ENCODE results near the gene TOPBP1. TPM values are rescaled to one million over a fixed set of nuclear protein-coding genes. Genes with fewer than 3 reads are reported as not detected.
"Not testable (repeated sequence)": the region's sequence is repeated elsewhere in the genome, so short reads cannot be mapped to it uniquely, and the experiment has no call there.

The TOPBP1 gene
- total and polyA plus RNA-seq, 2 donors (not counting 3 experiments of a cell fraction or from before 2014, with no cell fraction given) = 23.3 to 42.2 TPM

DNA sequence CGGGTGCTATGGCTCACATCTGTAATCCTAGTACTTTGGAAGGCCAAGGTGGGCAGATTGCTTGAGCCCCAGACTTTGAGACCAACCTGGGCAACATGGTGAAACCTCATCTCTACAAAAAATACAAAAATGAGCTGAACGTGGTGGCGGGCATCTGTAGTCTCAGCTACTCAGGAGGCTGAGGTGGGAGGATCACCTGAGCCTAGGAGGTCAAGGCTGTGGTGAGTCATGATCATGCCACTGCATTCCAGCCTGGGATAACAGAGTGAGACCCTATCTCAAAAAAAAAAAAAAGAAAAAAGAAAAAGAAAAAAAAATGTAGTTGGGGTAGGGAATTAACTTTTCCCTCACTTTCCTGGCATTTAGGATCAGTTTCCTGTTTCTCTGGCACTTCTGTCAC, 3.4 kb upstream of the TOPBP1 start:
- H4K20me1 ChIP-seq (replicated peaks; ENCODE audit: control insufficient read depth, extremely low read depth, insufficient read depth, low read length); H3K9me3 ChIP-seq (replicated peaks; ENCODE audit: control insufficient read depth, insufficient read depth, low read length); H3K27ac ChIP-seq (ENCODE audit: insufficient read depth, low read depth, low read length); H2AFZ ChIP-seq (ENCODE audit: low read depth, low read length); BruUV-seq (replicated peaks); H3K9ac ChIP-seq (replicated peaks; ENCODE audit: extremely low read depth, insufficient read depth, low read length); H3K27me3 ChIP-seq (ENCODE audit: control insufficient read depth in 2 of 2, insufficient read depth in 2 of 2, low read length in 2 of 2); H3K36me3 ChIP-seq (ENCODE audit: control insufficient read depth in 2 of 2, extremely low read depth in 1 of 2, insufficient read depth in 2 of 2, low read length in 2 of 2); dilution Hi-C loops (cut with MboI; ENCODE audit: extremely low pct_ligation_motif_present, low sequenced_read_pairs); POLR2A ChIA-PET; intact Hi-C loops (cut with micrococcal nuclease); FAIRE-seq; H3K4me2 ChIP-seq (ENCODE audit: insufficient read depth, low read length); H3K4me3 ChIP-seq (replicated peaks in 1 of 3; ENCODE audit: insufficient read depth in 1 of 3, low read depth in 1 of 3, low read length in 3 of 3); H3K9me1 ChIP-seq (replicated peaks; ENCODE audit: control insufficient read depth, extremely low read depth, insufficient read depth, low read length); DNase-seq (ENCODE audit: low read depth, low spot score): not testable (repeated sequence)
- peaks cover 18% of the 10 kb centered on the region for H3K4me1 ChIP-seq (ENCODE audit: control insufficient read depth, extremely low read depth, insufficient read depth, low read length)
- CTCF ChIA-PET = interaction anchor here (0.7 to 1.1 kb wide), 2 partner anchors 9 to 178 kb away, joined by 3 read pairs; no protein-coding TSS in a partner anchor
- H3K79me2 ChIP-seq (ENCODE audit: control insufficient read depth, insufficient read depth, low read length) = peaks cover 21% of the 10 kb centered on the region

DNA sequence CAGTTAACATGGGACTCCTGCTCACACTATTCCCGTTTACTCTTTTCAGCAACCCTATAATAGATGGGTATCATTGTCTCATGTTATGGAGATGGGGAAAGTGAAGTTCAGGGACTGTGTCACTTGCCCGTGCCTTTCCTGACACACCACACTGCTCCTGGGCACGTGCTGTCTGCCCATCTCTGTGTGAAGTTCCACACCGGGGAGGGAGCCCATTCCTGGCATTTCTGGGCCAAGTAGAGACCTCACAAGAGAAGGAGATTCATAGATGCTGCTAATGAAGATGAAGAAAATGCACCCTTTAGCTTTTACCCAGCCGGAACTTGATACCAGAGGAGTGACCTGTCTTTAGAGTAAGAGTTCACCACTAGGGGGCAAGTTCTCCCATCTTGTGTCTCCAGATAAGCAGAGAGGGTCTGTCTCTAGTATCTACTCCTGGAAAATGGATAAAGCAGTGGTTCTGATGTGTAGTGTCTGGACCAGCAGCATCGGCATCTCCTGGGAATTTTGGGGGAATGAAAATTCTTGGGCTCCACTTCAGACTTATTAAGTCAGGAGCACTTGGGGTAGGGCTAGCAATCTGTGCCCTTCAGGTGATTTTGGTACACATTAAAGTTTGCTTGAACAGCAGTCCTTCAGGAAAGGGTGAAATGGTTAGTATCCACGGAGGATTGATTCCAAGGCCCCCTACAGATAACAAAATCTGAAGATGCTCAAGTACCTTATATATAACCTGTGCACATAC, 2.0 kb upstream of the TOPBP1 start:
- no peaks in the 10 kb centered on the region for H4K20me1 ChIP-seq (replicated peaks; ENCODE audit: control insufficient read depth, extremely low read depth, insufficient read depth, low read length)
- H3K27ac ChIP-seq (ENCODE audit: insufficient read depth, low read depth, low read length) = no peak overlapping the region
- TF ChIP-seq FOS (IDR thresholded peaks at IDR 0.05; ENCODE audit: borderline replicate concordance, insufficient read depth, low read length) = no peak
- TF ChIP-seq, protein P1, sequence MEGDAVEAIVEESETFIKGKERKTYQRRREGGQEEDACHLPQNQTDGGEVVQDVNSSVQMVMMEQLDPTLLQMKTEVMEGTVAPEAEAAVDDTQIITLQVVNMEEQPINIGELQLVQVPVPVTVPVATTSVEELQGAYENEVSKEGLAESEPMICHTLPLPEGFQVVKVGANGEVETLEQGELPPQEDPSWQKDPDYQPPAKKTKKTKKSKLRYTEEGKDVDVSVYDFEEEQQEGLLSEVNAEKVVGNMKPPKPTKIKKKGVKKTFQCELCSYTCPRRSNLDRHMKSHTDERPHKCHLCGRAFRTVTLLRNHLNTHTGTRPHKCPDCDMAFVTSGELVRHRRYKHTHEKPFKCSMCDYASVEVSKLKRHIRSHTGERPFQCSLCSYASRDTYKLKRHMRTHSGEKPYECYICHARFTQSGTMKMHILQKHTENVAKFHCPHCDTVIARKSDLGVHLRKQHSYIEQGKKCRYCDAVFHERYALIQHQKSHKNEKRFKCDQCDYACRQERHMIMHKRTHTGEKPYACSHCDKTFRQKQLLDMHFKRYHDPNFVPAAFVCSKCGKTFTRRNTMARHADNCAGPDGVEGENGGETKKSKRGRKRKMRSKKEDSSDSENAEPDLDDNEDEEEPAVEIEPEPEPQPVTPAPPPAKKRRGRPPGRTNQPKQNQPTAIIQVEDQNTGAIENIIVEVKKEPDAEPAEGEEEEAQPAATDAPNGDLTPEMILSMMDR (IDR thresholded peaks at IDR 0.05; ENCODE audit: extremely low read depth in 1 of 2, insufficient read depth in 1 of 2, low read depth in 1 of 2, low read length in 2 of 2) = peak; percentile 61 to 63
- no TSS peak for BruUV-seq (replicated peaks)
- no peak overlapping the region for H3K4me2 ChIP-seq (ENCODE audit: insufficient read depth, low read length)
- peaks cover 0 to under 1% of the 10 kb centered on the region in 2 experiments for H3K36me3 ChIP-seq (ENCODE audit: control insufficient read depth in 2 of 2, extremely low read depth in 1 of 2, insufficient read depth in 2 of 2, low read length in 2 of 2)
- intact Hi-C loops (cut with micrococcal nuclease) = loop anchor here (1.0 to 5.0 kb wide), 3 partner anchors 143 to 936 kb away; no protein-coding TSS in a partner anchor
- H3K9me3 ChIP-seq (replicated peaks; ENCODE audit: control insufficient read depth, insufficient read depth, low read length) = no peaks in the 10 kb centered on the region
- CTCF ChIA-PET = interaction anchor here (0.7 to 1.9 kb wide), 10 partner anchors 13 to 937 kb away, joined by 3 to 6 read pairs (median 4); no protein-coding TSS in a partner anchor
- no peak overlapping the region for H2AFZ ChIP-seq (ENCODE audit: low read depth, low read length)
- no peaks in the 10 kb centered on the region for H3K9me1 ChIP-seq (replicated peaks; ENCODE audit: control insufficient read depth, extremely low read depth, insufficient read depth, low read length)
- dilution Hi-C loops (cut with MboI; ENCODE audit: extremely low pct_ligation_motif_present, low sequenced_read_pairs) = no loop called here
- POLR2A ChIA-PET = no interaction called here
- FAIRE-seq = peak; percentile 40
- H3K79me2 ChIP-seq (ENCODE audit: control insufficient read depth, insufficient read depth, low read length) = peaks cover 35% of the 10 kb centered on the region
- H3K9ac ChIP-seq (replicated peaks; ENCODE audit: extremely low read depth, insufficient read depth, low read length) = no peak overlapping the region
- no peak overlapping the region for H3K4me3 ChIP-seq (replicated peaks in 1 of 3; ENCODE audit: insufficient read depth in 1 of 3, low read depth in 1 of 3, low read length in 3 of 3)
- peak; percentile 37 for DNase-seq (ENCODE audit: low read depth, low spot score)
- H3K27me3 ChIP-seq (ENCODE audit: control insufficient read depth in 2 of 2, insufficient read depth in 2 of 2, low read length in 2 of 2) = no peaks in the 10 kb centered on the region
- H3K4me1 ChIP-seq (ENCODE audit: control insufficient read depth, extremely low read depth, insufficient read depth, low read length) = peaks cover 22% of the 10 kb centered on the region
